GM18511 (cell line): ENCODE data around the gene CDHR4.
"Not testable (repeated sequence)": the region's sequence is repeated elsewhere in the genome, so short reads cannot be mapped to it uniquely, and the experiment has no call there.

ENCODE experiments used
- ATAC-seq: cut with Tn5 transposase; IDR thresholded peaks from one replicate; pipeline ENCODE4 v1.9.1; 2021; ENCODE audit warnings: mild to moderate bottlenecking, moderate library complexity; ENCODE audit not compliant: unreplicated experiment

Gene CDHR4

DNA sequence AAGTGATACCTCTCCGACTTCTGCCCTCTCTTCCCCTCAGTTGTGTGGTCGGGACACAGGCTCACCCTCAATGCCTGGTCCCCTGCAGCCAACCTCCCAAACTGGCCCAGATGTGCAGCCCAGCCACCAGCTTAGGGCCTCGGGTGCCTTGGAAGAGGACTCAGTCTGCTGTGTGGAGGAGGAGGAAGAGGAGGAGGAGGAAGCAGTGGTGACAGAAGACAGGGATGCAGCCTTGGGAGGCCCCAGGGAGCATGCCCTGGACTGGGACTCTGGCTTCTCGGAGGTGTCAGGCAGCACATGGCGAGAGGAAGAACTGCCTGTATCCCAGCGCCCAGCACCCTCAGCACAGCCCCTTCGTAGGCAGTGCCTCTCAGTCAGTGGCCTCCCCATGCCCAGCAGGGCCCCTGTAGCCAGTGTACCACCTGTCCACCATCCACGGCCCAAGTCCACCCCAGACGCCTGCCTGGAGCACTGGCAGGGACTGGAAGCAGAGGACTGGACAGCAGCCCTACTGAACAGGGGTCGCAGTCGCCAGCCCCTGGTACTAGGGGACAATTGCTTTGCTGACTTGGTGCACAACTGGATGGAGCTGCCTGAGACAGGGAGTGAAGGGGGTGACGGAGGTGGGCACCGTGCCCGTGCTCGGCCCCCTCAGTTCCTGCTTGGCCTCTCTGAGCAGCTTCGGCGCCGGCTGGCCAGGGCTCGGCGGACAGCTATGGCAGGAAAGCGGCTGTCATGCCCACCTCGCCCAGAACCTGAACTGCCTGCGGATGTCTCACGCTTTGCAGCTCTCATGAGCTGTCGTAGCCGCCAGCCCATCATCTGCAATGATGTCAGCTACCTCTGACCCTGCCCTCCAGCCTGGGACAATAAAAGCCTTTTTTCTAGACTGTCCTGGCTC, 4.7 kb upstream of the CDHR4 start:
- ATAC-seq = no peak

GRCh38 chr3:49803465-49804140, 3.9 kb upstream of the CDHR4 start:
- peak; percentile 11 for ATAC-seq

DNA sequence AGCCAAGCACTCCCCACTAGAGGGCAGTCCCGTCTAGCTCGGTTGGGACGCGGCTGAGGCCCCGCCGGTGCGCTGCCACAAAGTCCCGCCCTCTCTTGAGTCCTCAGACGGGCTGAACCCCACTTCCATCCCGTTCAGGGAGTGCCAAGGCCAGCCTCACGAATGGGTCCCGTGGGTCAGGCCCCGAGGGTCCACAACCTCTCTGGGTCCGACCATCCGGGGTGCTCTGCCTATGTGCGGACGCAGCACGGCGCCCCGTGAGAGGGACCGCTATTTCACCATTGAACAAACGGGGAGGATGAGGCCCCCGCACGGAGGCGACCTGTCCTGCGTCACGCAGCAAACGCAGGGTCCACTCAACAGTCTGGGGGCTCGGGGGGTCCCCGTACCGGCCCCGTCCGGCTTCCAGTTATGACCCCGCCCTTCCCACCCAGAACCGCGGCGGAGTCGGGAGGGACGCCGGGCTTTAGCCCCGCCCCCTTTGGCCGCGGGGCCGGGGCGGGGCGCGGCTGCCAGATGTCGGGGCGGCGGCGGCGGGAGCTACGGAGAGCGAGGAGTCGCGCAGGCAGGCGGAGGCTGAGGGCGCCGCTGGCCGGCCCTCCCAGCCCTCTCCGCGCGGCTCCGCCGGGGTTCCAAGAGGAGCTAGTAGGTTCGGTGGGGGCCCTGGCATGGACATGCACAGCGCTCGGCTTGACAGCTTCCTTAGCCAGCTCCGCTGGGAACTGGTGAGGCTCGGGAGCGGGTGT, 3.2 kb upstream of the CDHR4 start, which contains the start of gene INKA1:
TSS of gene INKA1 (plus strand) at position 543 of the 746 bp plus-strand sequence. CDS start at position 675, 132 bp downstream.
- ATAC-seq = peak; percentile 60

- no peak for ATAC-seq
These were observed 1.5 kb upstream of the CDHR4 start for GRCh38 chr3:49801160-49801559.

GRCh38 chr3:49799105-49799504, 568 bp downstream of the CDHR4 start:
- ATAC-seq = no peak

GRCh38 chr3:49794926-49795905, 4.5 kb downstream of the CDHR4 start:
- ATAC-seq = no peak

DNA sequence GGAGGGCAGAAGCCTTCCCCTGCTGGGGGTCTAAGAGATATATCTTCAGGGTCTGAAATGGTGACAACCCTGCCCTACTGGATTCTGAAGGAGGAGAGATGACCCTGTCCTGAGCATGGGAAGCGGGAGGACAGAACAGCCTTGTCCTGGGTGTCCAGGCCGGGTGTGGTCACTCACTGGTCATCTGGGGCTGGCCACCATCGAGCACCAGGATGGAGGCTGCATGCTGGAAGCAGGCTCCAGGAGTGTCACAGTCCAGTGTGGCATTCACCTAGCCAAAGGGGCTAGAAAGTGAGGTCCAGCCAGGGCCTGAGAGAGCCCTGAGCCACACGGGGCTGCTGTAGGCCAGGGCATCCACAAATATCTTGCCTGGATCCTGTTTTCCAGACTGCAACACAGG, 5.2 kb downstream of the CDHR4 start:
- no peak for ATAC-seq

DNA sequence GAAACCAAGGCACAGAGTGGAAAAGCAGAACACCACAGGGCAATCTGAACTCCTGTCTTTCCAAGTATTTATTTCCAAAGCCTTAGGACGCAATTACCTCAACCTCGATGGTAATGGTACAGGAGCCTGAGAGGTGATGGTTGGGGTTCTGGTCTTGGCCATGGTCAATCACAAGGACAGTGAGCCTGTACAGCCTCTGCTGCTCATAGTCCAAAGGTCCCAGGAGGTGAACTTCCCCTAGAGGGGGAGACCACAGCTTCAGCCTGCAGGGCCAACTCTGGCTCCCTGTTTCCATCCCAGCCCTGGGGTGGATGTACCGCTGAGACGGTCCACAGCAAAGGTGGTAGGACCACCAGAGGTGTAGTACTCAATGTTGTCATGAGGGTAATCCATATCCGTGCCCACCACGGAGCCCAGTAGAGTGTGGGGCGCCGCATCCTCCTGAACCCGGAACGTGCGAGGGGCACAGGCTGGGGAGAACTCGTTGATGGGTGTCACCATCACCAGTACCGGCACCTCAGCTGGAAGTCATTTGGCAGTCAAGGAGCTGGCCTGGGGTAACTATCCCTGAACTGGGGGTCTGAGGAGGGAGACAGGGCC, 6.1 kb downstream of the CDHR4 start:
- no peak for ATAC-seq

- no peak for ATAC-seq
These were observed 7.1 kb downstream of the CDHR4 start for GRCh38 chr3:49792371-49793150.

DNA sequence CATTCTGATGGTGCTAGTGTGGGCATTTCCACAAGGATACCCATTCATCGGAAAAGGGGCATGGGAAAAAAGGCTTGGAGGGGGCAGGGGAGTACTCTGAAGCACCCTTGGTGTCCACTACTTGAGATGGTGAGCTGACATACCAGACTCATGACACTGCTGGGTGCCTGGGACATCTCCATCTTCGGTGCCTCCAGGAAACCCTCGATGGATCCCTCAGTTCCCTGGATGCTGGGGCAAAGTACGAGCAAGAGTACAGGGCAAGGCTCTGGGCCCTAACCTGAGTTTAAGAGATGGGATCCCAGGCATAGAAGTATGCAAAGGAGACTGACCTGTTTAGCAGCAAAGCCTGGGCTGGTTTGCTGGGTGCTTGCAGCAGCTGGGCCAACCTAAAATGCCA, 8.1 kb downstream of the CDHR4 start:
- ATAC-seq = no peak

DNA sequence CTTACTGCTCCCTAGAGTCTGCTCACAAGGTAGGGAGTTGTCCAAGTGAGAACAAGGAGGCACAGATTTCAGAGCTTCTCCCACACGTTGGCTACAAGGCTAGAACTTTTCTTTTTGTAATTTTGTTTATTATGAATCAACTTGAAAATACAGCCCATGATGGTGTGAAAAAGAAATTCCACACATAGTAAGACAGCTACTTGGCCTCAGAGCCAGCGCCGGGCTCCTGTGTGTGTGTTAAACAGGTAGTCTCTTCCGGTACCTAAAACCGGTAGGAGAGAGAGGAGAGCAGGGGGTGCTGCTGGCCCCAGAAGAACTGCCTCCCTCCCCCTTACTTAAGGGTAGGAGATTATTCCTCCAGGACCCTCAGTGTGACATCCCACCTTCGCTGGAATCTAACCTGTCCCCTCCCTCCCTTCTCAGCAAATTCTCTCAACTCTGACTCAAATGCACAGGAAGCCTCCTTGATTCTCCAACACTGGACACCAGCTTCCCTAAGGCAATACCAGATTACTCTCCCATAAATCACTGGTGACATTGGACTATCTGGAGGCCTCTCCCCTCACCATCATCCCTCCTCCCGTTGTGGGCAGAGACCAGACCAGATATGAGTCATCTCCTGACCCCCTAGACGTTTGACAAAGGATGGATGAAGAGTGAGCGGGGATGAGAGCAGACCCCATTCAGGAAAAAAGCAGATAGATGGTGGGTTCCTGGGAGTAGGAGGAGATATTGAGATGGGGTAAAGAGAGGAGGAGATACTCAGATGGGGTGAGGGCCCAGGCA, 8.9 kb downstream of the CDHR4 start:
- ATAC-seq = no peak

GRCh38 chr3:49788056-49788455, 11.6 kb downstream of the CDHR4 start:
- no peak for ATAC-seq

DNA sequence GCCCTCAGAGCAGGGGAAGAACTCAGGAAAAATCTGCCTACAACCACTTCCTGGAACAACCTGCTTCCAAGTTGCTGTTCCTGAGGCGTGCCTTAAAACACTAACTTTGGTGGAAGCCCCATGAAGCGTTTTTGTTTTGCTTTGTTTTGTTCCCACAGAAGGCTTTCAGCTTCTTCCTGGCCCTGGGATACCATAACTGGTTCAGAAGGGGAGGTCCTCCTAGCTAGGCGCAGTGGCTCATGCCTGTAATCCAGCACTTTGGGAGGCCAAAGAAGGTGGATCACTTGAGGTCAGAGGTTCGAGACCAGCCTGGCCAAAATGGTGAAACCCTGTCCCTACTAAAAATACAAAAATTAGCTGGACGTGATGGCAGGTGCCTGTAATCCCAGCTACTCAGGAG, 12.1 kb downstream of the CDHR4 start:
- ATAC-seq = no peak

DNA sequence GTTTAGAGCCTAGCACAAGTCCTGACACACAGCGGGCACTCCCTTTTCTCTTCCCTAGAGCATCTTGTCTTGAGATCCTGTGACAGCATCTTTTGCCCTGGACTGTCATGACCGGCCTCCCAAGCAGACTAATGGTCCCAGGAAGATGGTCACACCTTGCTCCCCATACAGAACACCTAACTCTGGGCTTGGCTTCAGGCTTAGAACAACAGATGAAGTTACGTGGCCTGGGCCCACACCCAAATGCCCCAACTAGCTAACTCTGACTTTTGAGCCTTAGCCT, 12.6 kb downstream of the CDHR4 start:
- no peak for ATAC-seq

DNA sequence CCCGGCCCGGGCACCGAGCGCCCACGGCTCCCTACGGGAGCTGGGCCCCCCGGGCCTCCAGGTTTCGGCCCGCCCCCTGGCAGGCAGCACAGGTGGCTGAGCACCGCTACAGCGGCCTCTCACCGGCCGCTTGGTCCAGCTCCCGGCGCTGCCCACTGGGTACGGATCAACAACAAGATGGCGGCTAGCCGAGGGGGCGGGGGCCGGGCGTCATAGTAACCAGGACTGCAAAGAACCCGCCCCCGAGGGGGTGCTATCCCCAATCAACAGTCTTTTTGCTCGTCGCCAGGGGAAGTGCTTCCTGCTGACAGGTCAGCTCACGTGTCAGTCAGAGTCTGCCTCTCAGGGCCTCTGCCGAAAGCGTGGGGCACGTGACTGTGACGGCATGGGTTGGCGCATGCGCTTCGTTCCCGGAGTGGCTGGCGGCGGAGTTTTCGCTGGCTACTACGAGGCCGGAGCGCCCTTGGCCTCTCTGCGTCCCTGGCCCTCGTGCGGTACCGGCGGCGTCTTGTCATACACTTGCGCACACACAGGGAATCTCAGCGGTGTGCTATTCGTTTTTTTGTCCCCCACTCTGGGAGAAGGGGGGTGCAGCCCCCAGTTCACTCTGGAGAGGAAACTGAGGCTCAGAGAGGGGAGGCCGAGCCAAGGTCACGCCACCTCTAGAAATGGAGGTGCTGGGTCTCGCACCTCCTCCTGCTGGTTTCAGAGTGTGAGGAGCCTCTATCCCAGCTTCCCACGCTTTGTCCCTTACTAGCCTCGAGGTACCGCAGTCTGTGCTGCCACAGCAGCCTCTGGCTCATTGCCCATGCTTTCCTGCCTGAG, 13.1 kb downstream of the CDHR4 start, which contains the start of gene IP6K1:
TSS of gene IP6K1 (minus strand) at position 186 of the 825 bp plus-strand sequence. CDS start 38,502 bp downstream, outside the sequence.
- ATAC-seq = peak; percentile 99

- peak; percentile 50 for ATAC-seq
These were observed 13.9 kb downstream of the CDHR4 start for GRCh38 chr3:49785565-49786356.

- ATAC-seq = not testable (repeated sequence)
These were observed 17.4 kb downstream of the CDHR4 start for GRCh38 chr3:49782277-49782676.
